CD4-positive, alpha-beta T cell treated with Interleukin-21 for 1 hour (primary cell): ENCODE results near the gene GRID2.
"Not testable (repeated sequence)": the region's sequence is repeated elsewhere in the genome, so short reads cannot be mapped to it uniquely, and the experiment has no call there.

Experiments used
- DNase-seq: peaks from one replicate; pipeline ENCODE4 v3.0.0-alpha.2; 2020

The GRID2 gene

GRCh38 chr4:92303621-92304027 is at the start of gene GRID2:
TSS of gene GRID2 (plus strand) at chr4:92303966.
- DNase-seq = no peak

GRCh38 chr4:92253986-92254671 is 49.6 kb upstream of the GRID2 start:
- no peak for DNase-seq

GRCh38 chr4:92254767-92255442 is 48.9 kb upstream of the GRID2 start:
- no peak for DNase-seq

- no peak for DNase-seq
These were observed 47.9 kb upstream of the GRID2 start for GRCh38 chr4:92255920-92256244.

GRCh38 chr4:92257931-92258857 is 45.6 kb upstream of the GRID2 start:
- DNase-seq = no peak

GRCh38 chr4:92261256-92261655 is 42.5 kb upstream of the GRID2 start:
- no peak for DNase-seq

- DNase-seq = no peak
These were observed 41.4 kb upstream of the GRID2 start for GRCh38 chr4:92262371-92262770.

GRCh38 chr4:92263010-92263409 is 40.8 kb upstream of the GRID2 start:
- DNase-seq = no peak

GRCh38 chr4:92263575-92263974 is 40.2 kb upstream of the GRID2 start:
- no peak for DNase-seq

GRCh38 chr4:92264163-92264562 is 39.6 kb upstream of the GRID2 start:
- no peak for DNase-seq

GRCh38 chr4:92265021-92265420 is 38.7 kb upstream of the GRID2 start:
- no peak for DNase-seq

GRCh38 chr4:92265798-92266197 is 38.0 kb upstream of the GRID2 start:
- DNase-seq = no peak

GRCh38 chr4:92266521-92266920 is 37.2 kb upstream of the GRID2 start:
- DNase-seq = no peak

- DNase-seq = no peak
These were observed 35.1 kb upstream of the GRID2 start for GRCh38 chr4:92268642-92269041.

GRCh38 chr4:92270908-92271307 is 32.9 kb upstream of the GRID2 start:
- no peak for DNase-seq

- DNase-seq = not testable (repeated sequence)
These were observed 32.2 kb upstream of the GRID2 start for GRCh38 chr4:92271551-92271950.

- DNase-seq = not testable (repeated sequence)
These were observed 26.5 kb upstream of the GRID2 start for GRCh38 chr4:92277057-92277881.

- no peak for DNase-seq
These were observed 24.5 kb upstream of the GRID2 start for GRCh38 chr4:92279296-92279695.

GRCh38 chr4:92299152-92299551 is 4.6 kb upstream of the GRID2 start:
- DNase-seq = no peak

- DNase-seq = no peak
These were observed 355 bp downstream of the GRID2 start for GRCh38 chr4:92304121-92304520.

- DNase-seq = no peak
These were observed 840 bp downstream of the GRID2 start for GRCh38 chr4:92304606-92305005.

- DNase-seq = no peak
These were observed 1.5 kb downstream of the GRID2 start for GRCh38 chr4:92305148-92305877.
